Astrocyte (in vitro differentiated cells and primary cell): Measurements from ENCODE around the gene SREBF1. TPM values are rescaled to one million over a fixed set of nuclear protein-coding genes. Genes with fewer than 3 reads are reported as not detected.

ENCODE experiments used
- DNase-seq: peaks from one replicate; pipeline ENCODE4 v3.0.0-alpha.2; 2010; ENCODE audit warnings: low read depth
- FAIRE-seq: peaks from 2 replicates; lab custom pipeline; 2011; peaks lifted over from hg19 to GRCh38; lab: Jason Lieb, UNC
- H2AFZ ChIP-seq: 2 replicates; pipeline ENCODE4 v1.6.0; 2012; ENCODE audit warnings: low read depth, low read length, inconsistent platforms
- H3K27ac ChIP-seq: 2 replicates; pipeline ENCODE4 v1.5.1; 2011; ENCODE audit warnings: low read depth, low read length, inconsistent platforms
- H3K27me3 ChIP-seq: 2 replicates; pipeline ENCODE4 v1.6.0; 2011; ENCODE audit warnings: low read length, inconsistent platforms; ENCODE audit not compliant: insufficient read depth
- H3K36me3 ChIP-seq: 2 replicates; pipeline ENCODE4 v1.5.1; 2011; ENCODE audit warnings: low read length, inconsistent platforms; ENCODE audit not compliant: insufficient read depth
- H3K4me1 ChIP-seq: 2 replicates; pipeline ENCODE4 v1.5.1; 2011; ENCODE audit warnings: low read length, inconsistent platforms; ENCODE audit not compliant: insufficient read depth
- H3K4me2 ChIP-seq: 2 replicates; pipeline ENCODE4 v1.6.0; 2012; ENCODE audit warnings: low read length, inconsistent platforms
- H3K4me3 ChIP-seq: 2 replicates; pipeline ENCODE4 v1.5.1; 2011; ENCODE audit warnings: low read depth, mild to moderate bottlenecking, low read length, inconsistent platforms; ENCODE audit not compliant: insufficient read depth
- H3K79me2 ChIP-seq: 2 replicates; pipeline ENCODE4 v1.6.0; 2012; ENCODE audit warnings: mild to moderate bottlenecking, low read length, inconsistent platforms; ENCODE audit not compliant: insufficient read depth
- H3K9ac ChIP-seq: 2 replicates; pipeline ENCODE4 v1.6.0; 2012; ENCODE audit warnings: mild to moderate bottlenecking, low read length, inconsistent platforms
- H3K9me3 ChIP-seq: 2 replicates; pipeline ENCODE4 v1.5.1; 2012; ENCODE audit warnings: low read depth, mild to moderate bottlenecking, low read length, inconsistent platforms; ENCODE audit not compliant: insufficient read depth
- H4K20me1 ChIP-seq: 2 replicates; pipeline ENCODE4 v1.6.0; 2012; ENCODE audit warnings: low read length, inconsistent platforms; ENCODE audit not compliant: insufficient read depth
- H3K27ac Mint-ChIP-seq: one replicate; pipeline ENCODE4 v1.8.0; 2021; ENCODE audit warnings: mild to moderate bottlenecking, mixed read lengths; ENCODE audit not compliant: unreplicated experiment
- H3K27me3 Mint-ChIP-seq: one replicate; pipeline ENCODE4 v1.8.0; 2021; ENCODE audit warnings: low read depth, mixed read lengths; ENCODE audit not compliant: unreplicated experiment
- H3K36me3 Mint-ChIP-seq: one replicate; pipeline ENCODE4 v1.8.0; 2021; ENCODE audit warnings: low read depth, mixed read lengths; ENCODE audit not compliant: unreplicated experiment
- H3K4me1 Mint-ChIP-seq: one replicate; pipeline ENCODE4 v1.8.0; 2021; ENCODE audit warnings: low read depth, mixed read lengths; ENCODE audit not compliant: unreplicated experiment
- H3K4me3 Mint-ChIP-seq: one replicate; pipeline ENCODE4 v1.8.0; 2021; ENCODE audit warnings: mild to moderate bottlenecking, moderate library complexity, mixed read lengths; ENCODE audit not compliant: unreplicated experiment
- H3K9me3 Mint-ChIP-seq: one replicate; pipeline ENCODE4 v1.8.0; 2021; ENCODE audit warnings: mild to moderate bottlenecking, mixed read lengths; ENCODE audit not compliant: unreplicated experiment
- EZH2 ChIP-seq: IDR thresholded peaks from 2 replicates; pipeline ENCODE4 v1.6.1; 2012; ENCODE audit warnings: mild to moderate bottlenecking, low read length, inconsistent platforms; ENCODE audit not compliant: insufficient read depth
- total RNA-seq: library from RNA; stranded (reverse); gene quantifications from 2 replicates; pipeline ENCODE4 v1.2.1, GENCODE V29; 2021
- TF ChIP-seq, protein P1 (sequence below): IDR thresholded peaks from 2 replicates; pipeline ENCODE4 v1.5.1; 2011; ENCODE audit warnings: low read depth, mild to moderate bottlenecking, inconsistent platforms, low read length, moderate library complexity; ENCODE audit not compliant: insufficient read depth

SREBF1 gene
- total RNA-seq, 1 donor from 2014 or later: 65.6 TPM

DNA sequence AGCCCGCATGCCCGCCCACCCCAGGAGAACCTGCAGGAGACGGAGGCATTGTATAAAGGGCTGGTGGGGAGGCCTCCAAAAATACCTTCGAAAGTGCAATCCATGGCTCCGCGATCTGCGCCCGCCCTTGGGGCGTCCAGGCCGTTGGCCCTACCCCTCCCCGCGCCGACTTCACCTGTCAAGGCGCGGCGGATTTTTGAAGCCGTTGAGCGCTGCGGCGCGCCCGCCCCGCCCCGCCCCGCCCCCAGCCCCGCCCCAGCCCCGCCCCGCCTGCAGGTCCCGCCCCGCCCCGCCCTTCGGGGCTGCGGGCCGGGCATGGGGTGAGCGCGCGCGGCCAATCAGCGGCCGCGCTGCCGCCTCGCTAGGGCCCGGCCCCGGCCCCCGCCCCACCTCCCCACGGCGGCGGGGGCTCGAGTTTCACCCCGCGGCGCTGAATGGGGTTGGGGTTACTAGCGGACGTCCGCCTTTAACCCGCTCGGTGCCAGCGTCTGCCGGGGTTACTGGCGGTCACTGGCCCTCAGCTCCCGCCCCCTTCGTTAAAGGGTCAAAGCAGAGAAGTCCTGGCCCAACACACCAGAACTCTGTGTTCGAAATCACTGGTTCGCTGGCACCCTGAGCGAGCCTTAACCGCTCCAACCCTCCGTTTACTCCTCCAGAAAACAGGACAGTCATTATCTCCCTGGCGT lies 13.2 kb downstream of the SREBF1 start:
- FAIRE-seq (no peak), DNase-seq (peak; percentile 58)
- Mint-ChIP-seq H3K27ac (peak overlapping the region; percentile 78), H3K4me3 (peak overlapping the region; percentile 76), H3K36me3 (peaks cover 3% of the 10 kb centered on the region), H3K4me1 (peaks cover 36% of the 10 kb centered on the region), H3K9me3 (peaks cover under 1% of the 10 kb centered on the region), H3K27me3 (no peaks in the 10 kb centered on the region)
- Histone ChIP-seq H3K27me3 (no peaks in the 10 kb centered on the region), H2AFZ (peak overlapping the region; percentile 41), H3K4me2 (peak overlapping the region; percentile 82), H3K27ac (peak overlapping the region; percentile 74), H3K79me2 (peaks cover 76% of the 10 kb centered on the region), H3K4me1 (peaks cover 52% of the 10 kb centered on the region), H3K4me3 (peak overlapping the region; percentile 35), H3K9ac (peak overlapping the region; percentile 64), H3K9me3 (no peaks in the 10 kb centered on the region), H3K36me3 (peaks cover 6% of the 10 kb centered on the region), H4K20me1 (peaks cover 86% of the 10 kb centered on the region)
- TF ChIP-seq, protein P1, sequence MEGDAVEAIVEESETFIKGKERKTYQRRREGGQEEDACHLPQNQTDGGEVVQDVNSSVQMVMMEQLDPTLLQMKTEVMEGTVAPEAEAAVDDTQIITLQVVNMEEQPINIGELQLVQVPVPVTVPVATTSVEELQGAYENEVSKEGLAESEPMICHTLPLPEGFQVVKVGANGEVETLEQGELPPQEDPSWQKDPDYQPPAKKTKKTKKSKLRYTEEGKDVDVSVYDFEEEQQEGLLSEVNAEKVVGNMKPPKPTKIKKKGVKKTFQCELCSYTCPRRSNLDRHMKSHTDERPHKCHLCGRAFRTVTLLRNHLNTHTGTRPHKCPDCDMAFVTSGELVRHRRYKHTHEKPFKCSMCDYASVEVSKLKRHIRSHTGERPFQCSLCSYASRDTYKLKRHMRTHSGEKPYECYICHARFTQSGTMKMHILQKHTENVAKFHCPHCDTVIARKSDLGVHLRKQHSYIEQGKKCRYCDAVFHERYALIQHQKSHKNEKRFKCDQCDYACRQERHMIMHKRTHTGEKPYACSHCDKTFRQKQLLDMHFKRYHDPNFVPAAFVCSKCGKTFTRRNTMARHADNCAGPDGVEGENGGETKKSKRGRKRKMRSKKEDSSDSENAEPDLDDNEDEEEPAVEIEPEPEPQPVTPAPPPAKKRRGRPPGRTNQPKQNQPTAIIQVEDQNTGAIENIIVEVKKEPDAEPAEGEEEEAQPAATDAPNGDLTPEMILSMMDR: no peak
- no peak for TF ChIP-seq EZH2

DNA sequence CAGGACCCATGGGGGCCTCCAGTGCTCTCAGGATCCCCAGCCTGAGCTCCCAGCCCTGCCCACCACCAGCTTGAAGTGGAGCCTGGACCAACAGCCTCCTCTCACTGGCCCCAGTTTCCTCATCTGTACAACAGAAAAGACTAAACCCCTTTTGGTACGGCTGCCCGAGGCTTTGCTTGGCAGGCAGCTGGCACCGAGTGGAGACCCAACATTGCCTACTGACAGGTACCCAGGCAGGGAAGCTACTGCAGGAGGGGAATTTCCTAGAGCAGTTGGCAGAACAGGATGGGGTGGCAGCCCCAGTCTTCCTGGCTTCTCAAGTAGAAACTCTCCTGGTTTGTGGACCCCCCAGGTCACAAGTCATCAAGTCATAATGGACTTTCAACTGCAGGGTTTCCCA lies 14.2 kb downstream of the SREBF1 start:
- peak overlapping the region; percentile 58 for H3K27ac Mint-ChIP-seq
- peaks cover 85% of the 10 kb centered on the region for H4K20me1 ChIP-seq

More for the DNA sequence above, 14.2 kb downstream of the SREBF1 start:
- Histone ChIP-seq H3K79me2 (peaks cover 66% of the 10 kb centered on the region), H3K4me1 (peaks cover 52% of the 10 kb centered on the region), H3K27ac (no peak overlapping the region), H3K9me3 (no peaks in the 10 kb centered on the region), H3K4me3 (peak overlapping the region; percentile 29), H3K4me2 (peak overlapping the region; percentile 81), H3K36me3 (peaks cover 13% of the 10 kb centered on the region), H3K27me3 (no peaks in the 10 kb centered on the region), H3K9ac (peak overlapping the region; percentile 34), H2AFZ (no peak overlapping the region)
- TF ChIP-seq, protein P1: no peak
- no peak for TF ChIP-seq EZH2
- H3K27me3 Mint-ChIP-seq: no peaks in the 10 kb centered on the region
- H3K9me3 Mint-ChIP-seq: peaks cover 2% of the 10 kb centered on the region
- peaks cover 5% of the 10 kb centered on the region for H3K36me3 Mint-ChIP-seq
- H3K4me3 Mint-ChIP-seq: no peak overlapping the region
- H3K4me1 Mint-ChIP-seq: peaks cover 35% of the 10 kb centered on the region
- FAIRE-seq: no peak
- no peak for DNase-seq
